NCI-H524 treated with DMSO at 0.1 percent for 48 hours (cell line): ENCODE results near the gene CARHSP1.
A peak's percentile ranks its signal among the peaks of the same experiment; 100 is the strongest.
"Not testable (repeated sequence)": the region's sequence is repeated elsewhere in the genome, so short reads cannot be mapped to it uniquely, and the experiment has no call there.

ENCODE experiments used
- DNase-seq: peaks from one replicate; lab custom pipeline; 2025; lab: John Stamatoyannopoulos, UW

CARHSP1 gene

GRCh38 chr16:8893426-8893825 lies 24.6 kb upstream of the CARHSP1 start:
- DNase-seq: no peak

- DNase-seq: no peak
These were observed 23.3 kb upstream of the CARHSP1 start for GRCh38 chr16:8892101-8892575.

GRCh38 chr16:8890549-8890921 lies 21.7 kb upstream of the CARHSP1 start:
- no peak for DNase-seq

GRCh38 chr16:8889893-8890548 lies 21.2 kb upstream of the CARHSP1 start:
- no peak for DNase-seq

GRCh38 chr16:8888951-8889892 lies 20.4 kb upstream of the CARHSP1 start:
- no peak for DNase-seq

GRCh38 chr16:8887952-8888560 lies 19.2 kb upstream of the CARHSP1 start:
- DNase-seq: no peak

GRCh38 chr16:8887431-8887765 lies 18.6 kb upstream of the CARHSP1 start:
- DNase-seq: no peak

- no peak for DNase-seq
These were observed 18.0 kb upstream of the CARHSP1 start for GRCh38 chr16:8886593-8887430.

- DNase-seq: peak; percentile 46
These were observed 17.1 kb upstream of the CARHSP1 start for GRCh38 chr16:8885674-8886592.

- DNase-seq: no peak
These were observed 14.0 kb upstream of the CARHSP1 start for GRCh38 chr16:8882725-8883377.

GRCh38 chr16:8882041-8882617 lies 13.3 kb upstream of the CARHSP1 start, which contains the start of gene LITAFD:
Gene LITAFD (plus strand): TSS chr16:8882351. CDS start chr16:8884356, 2,005 bp downstream.
- DNase-seq: no peak

GRCh38 chr16:8880839-8881510 lies 12.2 kb upstream of the CARHSP1 start:
- no peak for DNase-seq

GRCh38 chr16:8878523-8878911 lies 9.7 kb upstream of the CARHSP1 start:
- DNase-seq: no peak

- DNase-seq: no peak
These were observed 9.2 kb upstream of the CARHSP1 start for GRCh38 chr16:8877894-8878522.

GRCh38 chr16:8875317-8875716 lies 6.5 kb upstream of the CARHSP1 start:
- not testable (repeated sequence) for DNase-seq

GRCh38 chr16:8874388-8874787 lies 5.6 kb upstream of the CARHSP1 start:
- no peak for DNase-seq

GRCh38 chr16:8873866-8874195 lies 5.0 kb upstream of the CARHSP1 start:
- not testable (repeated sequence) for DNase-seq

GRCh38 chr16:8872967-8873865 lies 4.4 kb upstream of the CARHSP1 start:
- DNase-seq: no peak
